Type B pancreatic cell (in vitro differentiated cells): ENCODE results near the gene NELL1. TPM values are rescaled to one million over a fixed set of nuclear protein-coding genes. Genes with fewer than 3 reads are reported as not detected.

Source experiments
- DNase-seq: peaks from one replicate; pipeline ENCODE4 v3.0.0; 2021; ENCODE audit warnings: mixed read lengths; ENCODE audit not compliant: unreplicated experiment; ENCODE audit errors: extremely low spot score
- H3K27ac Mint-ChIP-seq: 2 replicates; pipeline ENCODE4 v1.8.0; 2021; ENCODE audit warnings: mild to moderate bottlenecking, mixed read lengths
- H3K27me3 Mint-ChIP-seq: 2 replicates; pipeline ENCODE4 v1.8.0; 2021; ENCODE audit warnings: mixed read lengths
- H3K36me3 Mint-ChIP-seq: 2 replicates; pipeline ENCODE4 v1.8.0; 2021; ENCODE audit warnings: mixed read lengths
- H3K4me1 Mint-ChIP-seq: one replicate; pipeline ENCODE4 v1.8.0; 2021; ENCODE audit warnings: mixed read lengths; ENCODE audit not compliant: unreplicated experiment
- H3K4me3 Mint-ChIP-seq: 2 replicates; pipeline ENCODE4 v1.8.0; 2021; ENCODE audit warnings: mild to moderate bottlenecking, mixed read lengths
- H3K9me3 Mint-ChIP-seq: 2 replicates; pipeline ENCODE4 v1.8.0; 2021; ENCODE audit warnings: mixed read lengths
- total RNA-seq: library from RNA; stranded (reverse); gene quantifications from 2 replicates; pipeline ENCODE4 v1.2.1, GENCODE V29; 2021; ENCODE audit warnings: low replicate concordance
- TF ChIP-seq, protein P1 (sequence below): fragments of 200-600 bp; sonication (generic); conservative IDR thresholded peaks from 2 replicates; pipeline ENCODE4 v1.5.0; 2021; ENCODE audit warnings: antibody characterized with exemption, mild to moderate bottlenecking

Gene NELL1
- total RNA-seq, 1 donor from 2014 or later = 16.9 TPM

DNA sequence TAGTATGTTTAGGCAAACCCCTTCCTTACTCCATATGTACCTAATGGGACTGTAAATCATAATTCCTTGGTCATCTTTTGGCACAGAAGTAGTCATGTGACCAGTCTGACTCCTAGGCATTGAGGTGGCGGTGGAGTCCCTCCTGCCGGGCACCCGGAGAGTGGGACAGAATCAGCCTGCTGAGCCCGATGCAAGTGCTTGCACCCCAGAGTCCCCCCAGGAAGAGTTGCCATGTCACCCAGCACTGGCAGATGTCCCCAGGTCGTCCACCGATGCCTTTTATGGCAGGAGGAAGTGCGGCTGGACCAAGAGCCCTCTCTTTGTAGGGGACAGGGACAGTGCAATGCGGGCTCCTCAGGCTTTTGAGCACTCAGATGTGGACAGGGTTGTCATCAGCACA, 500.3 kb downstream of the NELL1 start:
- H3K27ac Mint-ChIP-seq = no peak overlapping the region
- H3K27me3 Mint-ChIP-seq = no peaks in the 10 kb centered on the region

DNA sequence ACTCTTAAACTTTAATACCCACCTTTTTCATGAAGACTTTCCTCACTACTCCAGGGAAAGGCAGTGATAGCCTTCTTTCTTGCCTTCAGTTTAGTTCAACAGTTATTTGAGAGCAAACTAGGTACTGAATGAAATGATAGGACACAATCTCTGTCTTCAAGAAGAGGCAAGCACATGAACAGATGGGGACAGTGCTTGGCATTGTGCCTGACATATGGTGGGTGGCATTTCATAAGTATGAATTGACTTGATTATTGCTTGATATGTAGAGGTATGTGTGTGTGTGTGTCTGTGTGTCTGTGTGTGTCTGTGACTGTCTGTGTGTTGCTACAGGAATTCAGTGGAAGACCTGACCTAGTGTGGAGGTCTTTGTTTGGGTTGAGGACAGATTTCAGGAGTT, 504.1 kb downstream of the NELL1 start:
- H3K27me3 Mint-ChIP-seq = no peaks in the 10 kb centered on the region
- TF ChIP-seq, protein P1, sequence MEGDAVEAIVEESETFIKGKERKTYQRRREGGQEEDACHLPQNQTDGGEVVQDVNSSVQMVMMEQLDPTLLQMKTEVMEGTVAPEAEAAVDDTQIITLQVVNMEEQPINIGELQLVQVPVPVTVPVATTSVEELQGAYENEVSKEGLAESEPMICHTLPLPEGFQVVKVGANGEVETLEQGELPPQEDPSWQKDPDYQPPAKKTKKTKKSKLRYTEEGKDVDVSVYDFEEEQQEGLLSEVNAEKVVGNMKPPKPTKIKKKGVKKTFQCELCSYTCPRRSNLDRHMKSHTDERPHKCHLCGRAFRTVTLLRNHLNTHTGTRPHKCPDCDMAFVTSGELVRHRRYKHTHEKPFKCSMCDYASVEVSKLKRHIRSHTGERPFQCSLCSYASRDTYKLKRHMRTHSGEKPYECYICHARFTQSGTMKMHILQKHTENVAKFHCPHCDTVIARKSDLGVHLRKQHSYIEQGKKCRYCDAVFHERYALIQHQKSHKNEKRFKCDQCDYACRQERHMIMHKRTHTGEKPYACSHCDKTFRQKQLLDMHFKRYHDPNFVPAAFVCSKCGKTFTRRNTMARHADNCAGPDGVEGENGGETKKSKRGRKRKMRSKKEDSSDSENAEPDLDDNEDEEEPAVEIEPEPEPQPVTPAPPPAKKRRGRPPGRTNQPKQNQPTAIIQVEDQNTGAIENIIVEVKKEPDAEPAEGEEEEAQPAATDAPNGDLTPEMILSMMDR = no peak

More for the DNA sequence above, 500.3 kb downstream of the NELL1 start:
- Mint-ChIP-seq H3K9me3 (peaks cover 5% of the 10 kb centered on the region), H3K4me1 (no peaks in the 10 kb centered on the region), H3K36me3 (no peaks in the 10 kb centered on the region), H3K4me3 (no peak overlapping the region)
- TF ChIP-seq, protein P1 = no peak
- DNase-seq = no peak

DNA sequence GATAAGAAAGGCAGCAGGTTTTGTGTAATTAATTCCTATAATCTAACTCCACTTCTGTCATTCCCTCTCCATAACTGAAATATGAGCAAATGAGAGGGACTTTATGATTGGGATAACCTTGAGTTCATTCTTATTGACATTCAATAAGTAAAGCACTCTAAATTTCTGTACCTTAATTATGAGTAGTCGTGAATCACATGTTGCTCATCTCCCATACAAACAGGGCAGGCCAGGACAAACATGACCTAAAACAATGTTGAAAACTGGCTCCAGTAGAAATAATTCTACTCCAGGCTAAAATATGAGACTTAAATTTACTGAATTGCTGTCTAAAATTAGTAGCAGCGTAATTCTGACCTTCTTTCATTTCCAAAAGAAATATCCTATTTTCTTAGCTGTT, 505.4 kb downstream of the NELL1 start:
- TF ChIP-seq, protein P1 = no peak
- no peak overlapping the region for H3K27ac Mint-ChIP-seq
- no peaks in the 10 kb centered on the region for H3K27me3 Mint-ChIP-seq
- H3K4me1 Mint-ChIP-seq = no peaks in the 10 kb centered on the region
- H3K4me3 Mint-ChIP-seq = no peak overlapping the region
- DNase-seq = no peak
- H3K36me3 Mint-ChIP-seq = no peaks in the 10 kb centered on the region
- H3K9me3 Mint-ChIP-seq = no peaks in the 10 kb centered on the region

More for the DNA sequence above, 504.1 kb downstream of the NELL1 start:
- H3K4me1 Mint-ChIP-seq = no peaks in the 10 kb centered on the region
- no peaks in the 10 kb centered on the region for H3K36me3 Mint-ChIP-seq
- H3K27ac Mint-ChIP-seq = no peak overlapping the region
- DNase-seq = no peak
- H3K9me3 Mint-ChIP-seq = no peaks in the 10 kb centered on the region
- no peak overlapping the region for H3K4me3 Mint-ChIP-seq

DNA sequence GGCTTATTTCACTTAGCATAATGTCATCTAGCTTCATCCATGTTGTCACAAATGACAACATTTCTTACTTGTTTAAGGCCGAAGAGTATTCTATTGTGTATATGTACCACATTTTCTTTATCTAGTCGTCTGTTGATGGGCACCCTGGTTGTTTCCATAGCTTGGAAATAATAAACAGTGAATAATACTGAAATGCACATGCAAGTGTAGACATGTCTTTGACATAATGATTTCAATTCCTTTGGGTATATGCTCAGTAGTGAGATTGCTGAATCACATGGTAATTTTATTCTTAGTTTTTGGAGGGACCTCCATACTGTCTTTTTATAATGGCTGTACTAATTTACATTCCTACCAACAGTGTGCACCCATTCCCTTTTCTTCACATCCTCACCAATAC, 508.0 kb downstream of the NELL1 start:
- no peaks in the 10 kb centered on the region for H3K36me3 Mint-ChIP-seq
- no peak overlapping the region for H3K27ac Mint-ChIP-seq
- H3K27me3 Mint-ChIP-seq = no peaks in the 10 kb centered on the region
- no peaks in the 10 kb centered on the region for H3K9me3 Mint-ChIP-seq
- no peak overlapping the region for H3K4me3 Mint-ChIP-seq
- TF ChIP-seq, protein P1 = no peak
- no peak for DNase-seq
- H3K4me1 Mint-ChIP-seq = no peaks in the 10 kb centered on the region

DNA sequence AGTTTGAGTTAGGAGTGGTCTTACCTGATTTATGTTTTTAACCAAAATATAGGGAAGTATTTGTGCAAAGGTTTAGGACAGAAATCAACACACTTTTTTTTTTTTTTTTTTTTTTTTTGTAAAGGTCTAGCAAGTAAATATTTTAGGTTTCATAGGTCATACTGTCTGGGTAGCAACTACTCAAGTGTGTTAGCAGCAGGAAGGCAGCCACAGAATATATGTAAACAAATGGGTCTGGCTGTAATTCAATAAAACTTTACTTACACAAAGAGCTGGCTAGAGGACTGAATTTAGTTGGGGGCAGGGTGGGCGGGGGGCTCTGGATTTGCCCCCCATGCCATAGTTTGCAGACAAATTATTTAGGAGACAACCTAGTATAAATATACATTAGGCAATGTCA, 510.4 kb downstream of the NELL1 start:
- no peaks in the 10 kb centered on the region for H3K36me3 Mint-ChIP-seq
- no peaks in the 10 kb centered on the region for H3K4me1 Mint-ChIP-seq
- no peak for DNase-seq
- H3K27ac Mint-ChIP-seq = no peak overlapping the region
- no peaks in the 10 kb centered on the region for H3K9me3 Mint-ChIP-seq
- TF ChIP-seq, protein P1 = no peak
- no peaks in the 10 kb centered on the region for H3K27me3 Mint-ChIP-seq
- H3K4me3 Mint-ChIP-seq = no peak overlapping the region

DNA sequence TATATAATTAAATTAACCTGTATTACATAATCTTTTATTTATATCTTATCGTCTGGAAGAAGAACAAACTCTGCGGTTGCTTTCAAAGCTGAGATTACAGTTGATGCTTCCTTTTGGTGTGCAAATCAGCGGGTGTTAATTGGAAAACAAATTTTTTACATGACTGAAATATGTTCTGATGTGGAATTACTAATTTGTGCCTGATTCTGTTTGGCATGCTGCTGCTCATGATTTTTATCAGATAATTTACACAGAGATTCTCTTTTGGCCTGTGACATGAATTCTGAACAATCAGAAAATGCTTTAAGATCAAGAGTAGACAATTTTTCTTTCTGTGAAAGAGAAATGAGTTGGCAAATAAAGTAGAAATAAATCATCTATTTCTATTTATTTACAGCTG, 510.8 kb downstream of the NELL1 start:
- H3K36me3 Mint-ChIP-seq = no peaks in the 10 kb centered on the region
- H3K9me3 Mint-ChIP-seq = no peaks in the 10 kb centered on the region
- no peaks in the 10 kb centered on the region for H3K27me3 Mint-ChIP-seq
- H3K4me1 Mint-ChIP-seq = no peaks in the 10 kb centered on the region
- no peak overlapping the region for H3K27ac Mint-ChIP-seq
- TF ChIP-seq, protein P1 = no peak
- DNase-seq = no peak
- no peak overlapping the region for H3K4me3 Mint-ChIP-seq
